NT2/D1 (cell line): ENCODE results near the gene HTT.

Experiments used
- DNase-seq: peaks from one replicate; pipeline ENCODE4 v3.0.0-alpha.2; 2011; ENCODE audit warnings: low read depth, low spot score
- H3K27me3 ChIP-seq: 2 replicates; pipeline ENCODE4 v1.6.0; 2011; ENCODE audit warnings: mild to moderate bottlenecking; ENCODE audit not compliant: insufficient read length, insufficient read depth
- H3K36me3 ChIP-seq: 2 replicates; pipeline ENCODE4 v1.6.1; 2011; ENCODE audit warnings: mild to moderate bottlenecking, low read length, mixed read lengths; ENCODE audit not compliant: insufficient read depth, insufficient read length
- H3K4me1 ChIP-seq: 2 replicates; pipeline ENCODE4 v1.5.1; 2011; ENCODE audit not compliant: insufficient read depth, insufficient read length
- H3K4me3 ChIP-seq: 2 replicates; pipeline ENCODE4 v1.5.1; 2011; ENCODE audit warnings: low read depth; ENCODE audit not compliant: insufficient read length
- H3K9ac ChIP-seq: 2 replicates; pipeline ENCODE4 v1.6.0; 2011; ENCODE audit warnings: low read depth; ENCODE audit not compliant: insufficient read length
- H3K9me3 ChIP-seq: 2 replicates; pipeline ENCODE4 v1.5.1; 2011; ENCODE audit warnings: mild to moderate bottlenecking, low read length; ENCODE audit not compliant: insufficient read depth
- SUZ12 ChIP-seq: IDR thresholded peaks from 2 replicates; pipeline ENCODE4 v1.6.1; 2011; ENCODE audit not compliant: insufficient read length, insufficient read depth; ENCODE audit errors: extremely low read depth
- YY1 ChIP-seq: IDR thresholded peaks from 2 replicates; pipeline ENCODE4 v1.6.1; 2011; ENCODE audit not compliant: insufficient read length, insufficient read depth
- ZNF274 ChIP-seq: IDR thresholded peaks from 2 replicates; pipeline ENCODE4 v1.6.1; 2011; ENCODE audit warnings: mild to moderate bottlenecking, low read depth, low read length

HTT gene

DNA sequence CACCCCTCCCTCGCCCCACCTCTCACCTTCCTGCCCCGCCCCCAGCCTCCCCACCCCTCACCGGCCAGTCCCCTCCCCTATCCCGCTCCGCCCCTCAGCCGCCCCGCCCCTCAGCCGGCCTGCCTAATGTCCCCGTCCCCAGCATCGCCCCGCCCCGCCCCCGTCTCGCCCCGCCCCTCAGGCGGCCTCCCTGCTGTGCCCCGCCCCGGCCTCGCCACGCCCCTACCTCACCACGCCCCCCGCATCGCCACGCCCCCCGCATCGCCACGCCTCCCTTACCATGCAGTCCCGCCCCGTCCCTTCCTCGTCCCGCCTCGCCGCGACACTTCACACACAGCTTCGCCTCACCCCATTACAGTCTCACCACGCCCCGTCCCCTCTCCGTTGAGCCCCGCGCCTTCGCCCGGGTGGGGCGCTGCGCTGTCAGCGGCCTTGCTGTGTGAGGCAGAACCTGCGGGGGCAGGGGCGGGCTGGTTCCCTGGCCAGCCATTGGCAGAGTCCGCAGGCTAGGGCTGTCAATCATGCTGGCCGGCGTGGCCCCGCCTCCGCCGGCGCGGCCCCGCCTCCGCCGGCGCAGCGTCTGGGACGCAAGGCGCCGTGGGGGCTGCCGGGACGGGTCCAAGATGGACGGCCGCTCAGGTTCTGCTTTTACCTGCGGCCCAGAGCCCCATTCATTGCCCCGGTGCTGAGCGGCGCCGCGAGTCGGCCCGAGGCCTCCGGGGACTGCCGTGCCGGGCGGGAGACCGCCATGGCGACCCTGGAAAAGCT lies at the start of gene HTT, which contains the start of gene HTT-AS:
Gene HTT (plus strand): TSS at position 604 of the 768 bp plus-strand sequence. CDS start 145 bp downstream, at position 749.
Gene HTT-AS (minus strand): TSS at position 461 of the 768 bp plus-strand sequence.
- Histone ChIP-seq H3K9ac (peak within 1 kb of the TSS; percentile 96), H3K36me3 (peaks cover 11% of the 10 kb centered on the region), H3K27me3 (no peaks in the 10 kb centered on the region), H3K4me1 (peaks cover 6% of the 10 kb centered on the region), H3K4me3 (peak within 1 kb of the TSS; percentile 93), H3K9me3 (no peaks in the 10 kb centered on the region)
- peak; percentile 86 for DNase-seq
- TF ChIP-seq YY1 = peak; percentile 76
- TF ChIP-seq ZNF274 = no peak

DNA sequence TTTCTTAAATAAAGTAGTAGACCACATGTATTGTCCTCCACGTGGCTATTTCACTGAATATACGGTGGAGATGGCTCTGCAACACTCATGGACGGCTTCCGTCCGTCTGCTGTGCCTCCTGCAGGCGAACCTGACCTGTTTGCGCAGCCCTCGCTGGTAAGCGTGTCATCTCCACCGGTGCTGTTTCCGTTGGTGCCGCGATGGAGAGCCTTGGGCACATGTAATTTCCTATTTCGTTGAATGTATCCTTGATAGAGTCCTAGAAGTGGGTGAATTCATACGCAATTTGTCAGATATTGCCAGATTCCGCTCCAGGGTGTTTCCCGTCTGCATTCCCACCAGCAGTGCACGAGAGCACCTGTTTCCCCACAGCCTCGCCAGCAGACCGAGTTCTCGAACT lies 48.6 kb upstream of the HTT start:
- no peaks in the 10 kb centered on the region for H3K36me3 ChIP-seq
- H3K9me3 ChIP-seq = peaks cover 10% of the 10 kb centered on the region
- no peak for DNase-seq
- no peak overlapping the region for H3K9ac ChIP-seq
- no peaks in the 10 kb centered on the region for H3K4me1 ChIP-seq
- TF ChIP-seq ZNF274 (no peak), YY1 (no peak), SUZ12 (no peak)
- H3K27me3 ChIP-seq = no peaks in the 10 kb centered on the region
- H3K4me3 ChIP-seq = no peak overlapping the region

DNA sequence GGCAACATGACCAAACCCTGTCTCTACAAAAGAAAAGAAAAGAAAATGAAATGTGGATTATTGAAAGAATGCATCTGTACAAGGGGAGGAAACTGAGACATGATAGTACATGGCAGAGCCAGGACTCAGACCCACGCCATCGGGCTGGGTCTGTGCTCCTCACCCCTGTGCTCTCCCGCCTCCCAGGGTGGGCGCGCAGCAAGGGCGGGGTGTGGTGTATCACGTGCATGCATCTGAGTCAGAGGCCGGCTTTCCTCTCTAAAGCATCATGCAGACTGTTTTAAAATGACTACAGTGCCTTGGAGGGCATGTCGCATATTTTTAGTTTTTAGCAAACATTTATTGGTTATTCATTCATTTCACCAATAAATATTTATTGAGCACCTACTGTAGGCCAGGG lies 47.9 kb upstream of the HTT start:
- H3K4me3 ChIP-seq = no peak overlapping the region
- H3K9me3 ChIP-seq = peaks cover 10% of the 10 kb centered on the region
- no peaks in the 10 kb centered on the region for H3K36me3 ChIP-seq
- TF ChIP-seq YY1 (no peak), ZNF274 (no peak), SUZ12 (no peak)
- no peaks in the 10 kb centered on the region for H3K4me1 ChIP-seq
- no peaks in the 10 kb centered on the region for H3K27me3 ChIP-seq
- H3K9ac ChIP-seq = no peak overlapping the region
- no peak for DNase-seq

DNA sequence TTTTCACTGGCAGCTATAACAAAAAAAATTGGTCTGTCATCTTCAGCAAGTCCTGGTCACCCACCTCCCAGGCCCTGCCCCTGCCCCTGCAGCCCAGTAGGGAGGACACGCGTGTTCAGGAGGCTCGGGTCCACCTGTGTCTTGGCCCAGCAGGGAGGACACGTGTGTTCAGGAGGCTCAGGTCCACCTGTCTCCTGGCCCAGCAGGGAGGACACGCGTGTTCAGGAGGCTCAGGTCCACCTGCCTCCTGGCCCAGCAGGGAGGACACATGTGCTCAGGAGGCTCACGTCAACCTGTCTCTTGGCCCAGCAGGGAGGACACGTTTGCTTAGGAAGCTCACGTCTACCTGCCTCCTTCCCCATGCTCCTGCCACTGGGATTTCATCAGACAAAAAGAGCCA lies 45.0 kb upstream of the HTT start:
- H3K4me3 ChIP-seq = no peak overlapping the region
- no peak overlapping the region for H3K9ac ChIP-seq
- no peaks in the 10 kb centered on the region for H3K27me3 ChIP-seq
- H3K36me3 ChIP-seq = no peaks in the 10 kb centered on the region
- TF ChIP-seq SUZ12 = no peak
- TF ChIP-seq ZNF274 = no peak
- TF ChIP-seq YY1 = no peak
- no peak for DNase-seq
- H3K4me1 ChIP-seq = no peaks in the 10 kb centered on the region
- H3K9me3 ChIP-seq = no peaks in the 10 kb centered on the region

DNA sequence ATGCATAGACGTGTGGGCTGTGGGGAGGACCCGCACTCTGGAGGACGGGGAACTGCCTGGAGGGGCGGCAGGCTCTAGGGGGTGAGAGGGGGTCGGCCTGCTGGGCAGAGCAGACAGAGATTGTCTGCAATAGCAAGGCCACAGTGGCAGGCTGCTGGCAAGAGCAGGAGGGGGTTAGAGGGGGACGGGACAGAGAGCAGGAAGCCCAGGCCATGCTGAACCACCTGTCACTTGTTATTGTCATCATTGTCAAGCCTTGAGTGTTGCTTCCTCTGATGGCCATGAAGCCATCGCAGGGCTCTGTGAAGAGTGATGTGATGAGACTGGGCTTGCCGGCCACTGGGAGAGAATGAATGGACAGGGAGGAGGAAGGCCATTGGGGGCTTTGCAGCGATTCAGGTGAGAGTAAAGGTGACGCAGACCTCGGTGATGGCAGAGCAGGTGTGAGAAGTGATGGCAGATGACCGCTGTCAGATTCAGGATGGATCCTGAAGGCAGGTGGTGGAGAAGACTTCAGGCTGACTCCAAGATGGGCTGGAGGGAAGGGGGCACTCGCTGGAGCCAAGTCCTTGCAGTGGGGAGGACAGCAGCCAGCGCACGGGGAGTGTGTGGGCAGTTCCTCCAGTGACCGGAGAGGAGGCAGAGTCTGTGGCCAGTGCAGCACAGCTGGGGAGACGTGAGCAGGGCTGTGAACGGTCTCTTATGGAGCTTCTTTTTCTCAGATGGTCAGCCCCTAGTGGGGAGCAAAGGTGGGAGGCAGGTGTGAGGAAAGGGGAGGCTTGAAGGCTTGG lies 43.7 kb upstream of the HTT start:
- no peaks in the 10 kb centered on the region for H3K9me3 ChIP-seq
- no peak for TF ChIP-seq SUZ12
- TF ChIP-seq YY1 = no peak
- no peak for TF ChIP-seq ZNF274
- no peak overlapping the region for H3K9ac ChIP-seq
- DNase-seq = no peak
- no peaks in the 10 kb centered on the region for H3K4me1 ChIP-seq
- no peaks in the 10 kb centered on the region for H3K27me3 ChIP-seq
- no peaks in the 10 kb centered on the region for H3K36me3 ChIP-seq
- H3K4me3 ChIP-seq = no peak overlapping the region

DNA sequence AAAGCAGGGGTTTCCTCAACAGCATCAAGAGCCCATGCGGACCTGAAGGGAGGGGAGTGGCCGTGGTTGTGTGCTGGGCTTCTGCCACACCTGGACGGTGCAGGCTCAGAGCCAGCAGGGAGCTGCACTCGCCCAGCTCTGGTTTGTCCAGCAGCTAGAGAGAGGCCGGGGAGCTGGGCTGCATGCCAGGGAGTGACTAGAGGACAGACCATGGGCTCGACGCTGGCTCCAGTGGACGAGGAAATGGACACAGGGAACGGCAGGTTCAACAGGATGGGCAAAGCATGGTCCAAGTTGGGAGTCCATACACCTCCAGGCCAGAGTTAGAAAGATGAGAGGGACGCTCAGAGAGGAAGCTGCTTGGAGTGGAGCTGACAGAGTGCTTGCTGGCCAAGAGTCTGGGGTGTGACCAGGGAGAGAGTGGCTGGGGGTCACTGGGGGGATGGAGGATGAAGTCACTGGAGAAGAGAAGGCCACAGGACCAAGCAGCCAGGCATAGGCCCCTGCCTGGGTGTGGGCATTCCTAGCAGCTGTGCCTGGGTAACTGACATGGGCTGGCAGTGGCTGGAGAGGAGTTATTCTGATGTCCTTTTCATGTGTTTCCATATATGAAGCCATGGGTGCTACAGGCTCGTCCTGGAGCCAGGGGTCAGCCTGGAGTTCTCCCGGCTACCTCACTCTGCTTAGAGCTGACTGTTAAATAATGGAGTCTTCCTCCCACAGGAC lies 43.0 kb upstream of the HTT start:
- Histone ChIP-seq H3K27me3 (peaks cover 3% of the 10 kb centered on the region), H3K9me3 (no peaks in the 10 kb centered on the region), H3K4me3 (no peak overlapping the region), H3K9ac (no peak overlapping the region), H3K36me3 (no peaks in the 10 kb centered on the region), H3K4me1 (peaks cover 3% of the 10 kb centered on the region)
- DNase-seq = no peak
- TF ChIP-seq YY1 = no peak
- no peak for TF ChIP-seq ZNF274
- TF ChIP-seq SUZ12 = no peak
